ENCODE results near the gene STARD3NL.

STARD3NL gene

DNA sequence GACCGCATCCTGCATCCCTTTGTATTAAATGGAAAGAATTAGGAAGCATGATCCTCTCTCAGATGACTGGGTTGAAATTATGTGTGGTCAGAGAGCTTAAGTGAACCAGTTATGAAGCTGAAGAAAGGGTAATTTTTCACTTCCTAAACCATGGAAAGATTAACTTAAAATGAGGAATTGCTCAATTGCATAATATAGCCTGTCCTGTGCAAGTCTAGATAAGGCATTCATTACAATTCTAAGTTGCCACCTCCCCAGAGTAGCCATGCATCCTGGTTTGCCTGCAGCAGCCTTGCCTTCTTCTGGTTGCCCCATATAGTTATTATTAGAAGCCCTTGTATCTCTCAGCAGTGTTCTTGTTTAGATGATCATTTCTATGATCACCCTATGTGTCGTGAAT is 45.3 kb downstream of the STARD3NL start:
- no peak for TF ChIP-seq CTCF (IDR thresholded peaks at IDR 0.05; ENCODE audit: poor library complexity, severe bottlenecking)
- ATAC-seq (ENCODE audit: low read depth) = no peak
- H3K9me3 ChIP-seq (ENCODE audit: severe bottlenecking) = no peaks in the 10 kb centered on the region
- H3K36me3 ChIP-seq (ENCODE audit: low read depth) = peaks cover 62% of the 10 kb centered on the region
- no peak for DNase-seq (ENCODE audit: low spot score)
- H3K27me3 ChIP-seq (ENCODE audit: insufficient read depth, poor library complexity, severe bottlenecking) = no peaks in the 10 kb centered on the region
- H3K4me1 ChIP-seq (ENCODE audit: insufficient read depth, poor library complexity, severe bottlenecking) = no peaks in the 10 kb centered on the region
- H3K4me3 ChIP-seq (ENCODE audit: severe bottlenecking) = no peak overlapping the region
- no peak overlapping the region for H3K27ac ChIP-seq (ENCODE audit: poor library complexity, severe bottlenecking)

DNA sequence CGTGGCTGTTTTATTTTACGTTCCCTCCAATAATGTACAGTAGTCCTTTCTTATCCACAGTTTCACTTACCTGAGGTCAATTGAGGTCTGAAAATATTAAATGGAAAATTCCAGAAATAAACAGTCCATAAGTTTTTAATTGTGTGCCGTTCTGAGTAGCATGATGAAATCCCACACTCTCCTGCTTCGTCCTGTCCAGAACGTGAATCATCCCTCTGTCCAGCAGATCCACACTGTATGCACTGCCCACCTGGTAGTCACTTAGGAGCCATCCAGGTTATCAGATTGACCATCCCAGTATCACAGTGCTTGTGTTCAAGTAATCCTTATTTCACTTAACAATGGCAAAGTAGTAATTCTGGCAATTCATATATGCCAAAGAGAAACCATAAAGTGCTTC is 46.3 kb downstream of the STARD3NL start:
- DNase-seq (ENCODE audit: low spot score) (no peak), ATAC-seq (ENCODE audit: low read depth) (no peak)
- no peak for TF ChIP-seq CTCF (IDR thresholded peaks at IDR 0.05; ENCODE audit: poor library complexity, severe bottlenecking)
- Histone ChIP-seq H3K27ac (ENCODE audit: poor library complexity, severe bottlenecking) (no peak overlapping the region), H3K27me3 (ENCODE audit: insufficient read depth, poor library complexity, severe bottlenecking) (no peaks in the 10 kb centered on the region), H3K4me3 (ENCODE audit: severe bottlenecking) (no peak overlapping the region), H3K4me1 (ENCODE audit: insufficient read depth, poor library complexity, severe bottlenecking) (no peaks in the 10 kb centered on the region), H3K36me3 (ENCODE audit: low read depth) (peaks cover 67% of the 10 kb centered on the region), H3K9me3 (ENCODE audit: severe bottlenecking) (no peaks in the 10 kb centered on the region)

DNA sequence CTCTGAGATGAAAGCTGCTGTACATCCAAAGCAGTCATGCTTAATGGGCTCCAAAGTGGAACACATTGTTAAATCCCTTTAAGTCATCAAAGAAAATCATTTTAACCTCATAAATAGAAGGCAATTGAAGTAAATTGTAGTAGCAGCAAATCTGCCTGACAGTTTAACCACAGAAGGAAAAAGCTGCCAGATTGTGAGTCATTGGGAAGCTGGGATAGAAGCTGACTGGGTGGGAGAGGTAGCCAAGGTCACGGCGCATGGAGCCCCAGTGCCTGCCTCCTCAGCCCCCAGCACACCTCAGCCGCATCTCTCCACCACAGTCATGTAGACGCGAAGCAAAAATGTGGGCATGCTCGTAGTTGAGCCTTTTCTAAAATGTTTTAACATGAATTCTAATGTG is 51.3 kb downstream of the STARD3NL start:
- Histone ChIP-seq H3K27ac (ENCODE audit: poor library complexity, severe bottlenecking) (no peak overlapping the region), H3K27me3 (ENCODE audit: insufficient read depth, poor library complexity, severe bottlenecking) (no peaks in the 10 kb centered on the region)

GRCh38 chr7:38229884-38230642 is 52.0 kb downstream of the STARD3NL start:
- Histone ChIP-seq H3K4me1 (ENCODE audit: insufficient read depth, poor library complexity, severe bottlenecking) (no peaks in the 10 kb centered on the region), H3K9me3 (ENCODE audit: severe bottlenecking) (no peaks in the 10 kb centered on the region), H3K36me3 (ENCODE audit: low read depth) (peaks cover 34% of the 10 kb centered on the region), H3K27ac (ENCODE audit: poor library complexity, severe bottlenecking) (no peak overlapping the region), H3K27me3 (ENCODE audit: insufficient read depth, poor library complexity, severe bottlenecking) (no peaks in the 10 kb centered on the region), H3K4me3 (ENCODE audit: severe bottlenecking) (no peak overlapping the region)
- TF ChIP-seq CTCF (IDR thresholded peaks at IDR 0.05; ENCODE audit: poor library complexity, severe bottlenecking) = no peak
- ATAC-seq (ENCODE audit: low read depth) (no peak), DNase-seq (ENCODE audit: low spot score) (no peak)

More for the DNA sequence above, 51.3 kb downstream of the STARD3NL start:
- Histone ChIP-seq H3K4me3 (ENCODE audit: severe bottlenecking) (no peak overlapping the region), H3K4me1 (ENCODE audit: insufficient read depth, poor library complexity, severe bottlenecking) (no peaks in the 10 kb centered on the region), H3K36me3 (ENCODE audit: low read depth) (peaks cover 40% of the 10 kb centered on the region), H3K9me3 (ENCODE audit: severe bottlenecking) (no peaks in the 10 kb centered on the region)
- no peak for TF ChIP-seq CTCF (IDR thresholded peaks at IDR 0.05; ENCODE audit: poor library complexity, severe bottlenecking)
- DNase-seq (ENCODE audit: low spot score) = no peak
- ATAC-seq (ENCODE audit: low read depth) = no peak

Measured in RWPE2 (cell line).